BE2C (cell line): ENCODE measurements around the gene C4orf36.

Source experiments
- DNase-seq: peaks from one replicate; pipeline ENCODE4 v3.0.0-alpha.2; 2020
- H3K27me3 ChIP-seq: fragments of 250-450 bp; sonication (Bioruptor Pico); 2 replicates; pipeline ENCODE4 v1.5.1; 2020; ENCODE audit warnings: mild to moderate bottlenecking
- H3K36me3 ChIP-seq: fragments of 250-450 bp; sonication (Bioruptor Pico); 2 replicates; pipeline ENCODE4 v1.5.1; 2020; ENCODE audit warnings: mild to moderate bottlenecking
- H3K4me1 ChIP-seq: fragments of 250-450 bp; sonication (Bioruptor Pico); 2 replicates; pipeline ENCODE4 v1.5.1; 2020
- H3K4me3 ChIP-seq: 2 replicates; pipeline ENCODE4 v1.5.1; 2011; ENCODE audit warnings: low read depth, low read length
- H3K9me3 ChIP-seq: fragments of 250-450 bp; sonication (Bioruptor Pico); 2 replicates; pipeline ENCODE4 v1.5.1; 2020
- TF ChIP-seq, protein P1 (sequence below): IDR thresholded peaks from 2 replicates; pipeline ENCODE4 v1.5.1; 2012; ENCODE audit warnings: mild to moderate bottlenecking, low read depth, low read length

Gene C4orf36

DNA sequence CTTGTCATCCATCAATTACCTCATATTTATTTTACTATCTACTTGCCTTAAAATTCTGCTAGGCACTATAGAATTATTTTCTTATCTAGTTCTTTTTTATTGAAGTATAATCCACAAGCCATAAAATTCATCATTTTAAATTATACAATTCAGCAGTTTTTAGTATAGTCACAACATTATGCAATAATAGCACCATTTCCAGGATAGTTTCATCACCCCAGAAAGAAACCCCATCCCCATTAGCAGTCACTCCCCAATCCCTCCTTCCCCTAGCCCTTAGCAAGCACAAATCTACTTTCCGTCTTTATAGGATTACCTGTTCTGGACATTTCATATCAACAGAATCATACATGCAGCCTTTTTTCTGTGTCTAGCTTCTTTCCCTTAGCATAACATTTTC lies 58.6 kb downstream of the C4orf36 start:
- no peak overlapping the region for H3K4me3 ChIP-seq

GRCh38 chr4:86831262-86832130 lies 60.7 kb downstream of the C4orf36 start:
- H3K9me3 ChIP-seq: no peaks in the 10 kb centered on the region
- H3K4me3 ChIP-seq: no peak overlapping the region
- H3K4me1 ChIP-seq: no peaks in the 10 kb centered on the region
- no peak for DNase-seq
- H3K27me3 ChIP-seq: no peaks in the 10 kb centered on the region
- H3K36me3 ChIP-seq: no peaks in the 10 kb centered on the region
- TF ChIP-seq, protein P1, sequence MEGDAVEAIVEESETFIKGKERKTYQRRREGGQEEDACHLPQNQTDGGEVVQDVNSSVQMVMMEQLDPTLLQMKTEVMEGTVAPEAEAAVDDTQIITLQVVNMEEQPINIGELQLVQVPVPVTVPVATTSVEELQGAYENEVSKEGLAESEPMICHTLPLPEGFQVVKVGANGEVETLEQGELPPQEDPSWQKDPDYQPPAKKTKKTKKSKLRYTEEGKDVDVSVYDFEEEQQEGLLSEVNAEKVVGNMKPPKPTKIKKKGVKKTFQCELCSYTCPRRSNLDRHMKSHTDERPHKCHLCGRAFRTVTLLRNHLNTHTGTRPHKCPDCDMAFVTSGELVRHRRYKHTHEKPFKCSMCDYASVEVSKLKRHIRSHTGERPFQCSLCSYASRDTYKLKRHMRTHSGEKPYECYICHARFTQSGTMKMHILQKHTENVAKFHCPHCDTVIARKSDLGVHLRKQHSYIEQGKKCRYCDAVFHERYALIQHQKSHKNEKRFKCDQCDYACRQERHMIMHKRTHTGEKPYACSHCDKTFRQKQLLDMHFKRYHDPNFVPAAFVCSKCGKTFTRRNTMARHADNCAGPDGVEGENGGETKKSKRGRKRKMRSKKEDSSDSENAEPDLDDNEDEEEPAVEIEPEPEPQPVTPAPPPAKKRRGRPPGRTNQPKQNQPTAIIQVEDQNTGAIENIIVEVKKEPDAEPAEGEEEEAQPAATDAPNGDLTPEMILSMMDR: no peak

More for the DNA sequence above, 58.6 kb downstream of the C4orf36 start:
- H3K9me3 ChIP-seq: no peaks in the 10 kb centered on the region
- DNase-seq: no peak
- no peaks in the 10 kb centered on the region for H3K36me3 ChIP-seq
- no peaks in the 10 kb centered on the region for H3K4me1 ChIP-seq
- H3K27me3 ChIP-seq: no peaks in the 10 kb centered on the region
- TF ChIP-seq, protein P1: no peak
